ENCODE results near the gene GFRA1. TPM values are rescaled to one million over a fixed set of nuclear protein-coding genes. Genes with fewer than 3 reads are reported as not detected.

Gene GFRA1
- total and polyA plus RNA-seq, 2 donors (not counting 1 experiment from before 2014, with no cell fraction given): not detected

DNA sequence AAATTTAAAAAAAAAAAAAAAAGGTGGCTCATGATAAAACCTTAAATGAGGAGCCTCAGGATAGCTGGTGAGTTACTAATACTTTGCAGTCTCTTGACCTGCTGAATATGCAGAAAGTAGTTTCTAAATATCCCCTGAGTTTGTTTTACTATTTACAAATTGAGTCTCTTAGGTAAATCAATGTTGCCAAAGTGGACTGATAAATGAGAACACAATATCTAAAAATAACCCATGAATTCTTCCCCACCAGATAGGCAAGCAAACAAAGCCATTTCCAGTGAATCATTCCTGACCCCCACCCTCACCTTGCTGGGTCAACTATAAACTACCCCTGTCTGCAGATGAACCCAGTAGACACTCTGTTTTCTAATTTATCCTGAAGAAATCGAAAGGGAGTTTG is 78.9 kb downstream of the GFRA1 start:
- TF ChIP-seq EZH2 (IDR thresholded peaks at IDR 0.05; ENCODE audit: borderline replicate concordance, insufficient read depth, low read depth, low read length, poor library complexity, severe bottlenecking): no peak
- TF ChIP-seq, protein P1, sequence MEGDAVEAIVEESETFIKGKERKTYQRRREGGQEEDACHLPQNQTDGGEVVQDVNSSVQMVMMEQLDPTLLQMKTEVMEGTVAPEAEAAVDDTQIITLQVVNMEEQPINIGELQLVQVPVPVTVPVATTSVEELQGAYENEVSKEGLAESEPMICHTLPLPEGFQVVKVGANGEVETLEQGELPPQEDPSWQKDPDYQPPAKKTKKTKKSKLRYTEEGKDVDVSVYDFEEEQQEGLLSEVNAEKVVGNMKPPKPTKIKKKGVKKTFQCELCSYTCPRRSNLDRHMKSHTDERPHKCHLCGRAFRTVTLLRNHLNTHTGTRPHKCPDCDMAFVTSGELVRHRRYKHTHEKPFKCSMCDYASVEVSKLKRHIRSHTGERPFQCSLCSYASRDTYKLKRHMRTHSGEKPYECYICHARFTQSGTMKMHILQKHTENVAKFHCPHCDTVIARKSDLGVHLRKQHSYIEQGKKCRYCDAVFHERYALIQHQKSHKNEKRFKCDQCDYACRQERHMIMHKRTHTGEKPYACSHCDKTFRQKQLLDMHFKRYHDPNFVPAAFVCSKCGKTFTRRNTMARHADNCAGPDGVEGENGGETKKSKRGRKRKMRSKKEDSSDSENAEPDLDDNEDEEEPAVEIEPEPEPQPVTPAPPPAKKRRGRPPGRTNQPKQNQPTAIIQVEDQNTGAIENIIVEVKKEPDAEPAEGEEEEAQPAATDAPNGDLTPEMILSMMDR (IDR thresholded peaks at IDR 0.05): no peak
- Mint-ChIP-seq H3K27me3 (no peaks in the 10 kb centered on the region), H3K4me1 (no peaks in the 10 kb centered on the region), H3K27ac (no peak overlapping the region), H3K4me3 (no peak overlapping the region), H3K9me3 (ENCODE audit: insufficient read depth) (no peaks in the 10 kb centered on the region)
- Histone ChIP-seq H3K79me2 (ENCODE audit: control insufficient read depth, insufficient read depth, low read length) (no peaks in the 10 kb centered on the region), H2AFZ (ENCODE audit: insufficient read depth, low read depth, low read length, poor library complexity, severe bottlenecking) (no peak overlapping the region), H3K9me3 (ENCODE audit: control extremely low read depth in 1 of 3, control insufficient read depth in 2 of 3, insufficient read depth in 1 of 3, low read length in 2 of 3) (peaks cover 0 to 7% (median 4%) of the 10 kb centered on the region in 3 donors), H3K27ac (ENCODE audit: low read length in 2 of 2) (no peak overlapping the region), H4K20me1 (ENCODE audit: control insufficient read depth, insufficient read depth, low read length, poor library complexity, severe bottlenecking) (no peaks in the 10 kb centered on the region), H3K4me3 (ENCODE audit: control extremely low read depth in 1 of 5, extremely low read depth in 1 of 5, insufficient read depth in 1 of 5, low read depth in 2 of 5, low read length in 4 of 5) (no peak overlapping the region), H3K9ac (ENCODE audit: low read length) (no peak overlapping the region), H3K4me1 (ENCODE audit: control insufficient read depth in 2 of 2, insufficient read depth in 2 of 2, low read length in 2 of 2) (no peaks in the 10 kb centered on the region), H3K4me2 (replicated peaks; ENCODE audit: low read depth, low read length, poor library complexity, severe bottlenecking) (no peak overlapping the region), H3K36me3 (replicated peaks in 1 of 2; ENCODE audit: control extremely low read depth in 1 of 2, control insufficient read depth in 1 of 2, extremely low read depth in 1 of 2, insufficient read depth in 2 of 2, low read length in 1 of 2) (no peaks in the 10 kb centered on the region), H3K27me3 (replicated peaks in 1 of 4; ENCODE audit: control extremely low read depth in 1 of 4, control insufficient read depth in 3 of 4, insufficient read depth in 4 of 4, low read length in 3 of 4) (no peaks in the 10 kb centered on the region)
- POLR2A ChIA-PET: no interaction called here
- DNase-seq (no peak), ATAC-seq (ENCODE audit: low read depth) (no peak)
- CTCF ChIA-PET: no interaction called here
- no CpG with 5 or more reads among the region's 1 CpG for WGBS (ENCODE audit: insufficient coverage)
- intact Hi-C loops (cut with micrococcal nuclease): no loop called here

DNA sequence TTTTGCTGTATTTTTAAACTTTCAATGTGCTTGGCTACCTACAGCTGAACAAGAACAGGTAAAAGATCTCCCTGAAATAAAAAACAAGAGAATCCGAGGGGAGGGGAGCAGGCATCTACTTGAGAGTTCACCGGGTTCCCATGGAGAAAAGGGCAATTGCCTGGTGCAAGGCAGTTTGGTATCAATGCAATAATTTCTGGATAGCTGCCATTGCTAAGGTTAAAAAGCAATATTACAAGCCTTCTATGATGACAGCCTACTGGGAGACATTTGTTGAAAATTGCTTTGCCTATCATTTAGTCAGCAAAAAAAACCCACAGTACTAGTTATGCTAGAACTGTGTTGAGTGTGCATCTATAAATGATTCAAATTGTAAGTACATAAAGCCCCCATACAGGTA is 82.1 kb downstream of the GFRA1 start:
- ChIA-PET CTCF (no interaction called here), POLR2A (no interaction called here)
- H3K27me3 ChIP-seq (replicated peaks in 1 of 4; ENCODE audit: control extremely low read depth in 1 of 4, control insufficient read depth in 3 of 4, insufficient read depth in 4 of 4, low read length in 3 of 4): no peaks in the 10 kb centered on the region
- WGBS (ENCODE audit: insufficient coverage): no CpG with 5 or more reads among the region's 2 CpGs
- no peak overlapping the region for H2AFZ ChIP-seq (ENCODE audit: insufficient read depth, low read depth, low read length, poor library complexity, severe bottlenecking)
- H3K36me3 ChIP-seq (replicated peaks in 1 of 2; ENCODE audit: control extremely low read depth in 1 of 2, control insufficient read depth in 1 of 2, extremely low read depth in 1 of 2, insufficient read depth in 2 of 2, low read length in 1 of 2): no peaks in the 10 kb centered on the region
- no peak for DNase-seq
- no peaks in the 10 kb centered on the region for H3K4me1 ChIP-seq (ENCODE audit: control insufficient read depth in 2 of 2, insufficient read depth in 2 of 2, low read length in 2 of 2)
- no peak overlapping the region for H3K27ac Mint-ChIP-seq
- H3K4me1 Mint-ChIP-seq: no peaks in the 10 kb centered on the region
- H3K27me3 Mint-ChIP-seq: no peaks in the 10 kb centered on the region
- peaks cover 0 to 7% (median 3%) of the 10 kb centered on the region in 3 donors for H3K9me3 ChIP-seq (ENCODE audit: control extremely low read depth in 1 of 3, control insufficient read depth in 2 of 3, insufficient read depth in 1 of 3, low read length in 2 of 3)
- H3K4me3 ChIP-seq (ENCODE audit: control extremely low read depth in 1 of 5, extremely low read depth in 1 of 5, insufficient read depth in 1 of 5, low read depth in 2 of 5, low read length in 4 of 5): no peak overlapping the region
- no peaks in the 10 kb centered on the region for H3K79me2 ChIP-seq (ENCODE audit: control insufficient read depth, insufficient read depth, low read length)
- no peak overlapping the region for H3K4me3 Mint-ChIP-seq
- intact Hi-C loops (cut with micrococcal nuclease): no loop called here
- no peak for TF ChIP-seq EZH2 (IDR thresholded peaks at IDR 0.05; ENCODE audit: borderline replicate concordance, insufficient read depth, low read depth, low read length, poor library complexity, severe bottlenecking)
- TF ChIP-seq, protein P1 (IDR thresholded peaks at IDR 0.05): no peak
- no peaks in the 10 kb centered on the region for H4K20me1 ChIP-seq (ENCODE audit: control insufficient read depth, insufficient read depth, low read length, poor library complexity, severe bottlenecking)
- no peak for ATAC-seq (ENCODE audit: low read depth)
- H3K4me2 ChIP-seq (replicated peaks; ENCODE audit: low read depth, low read length, poor library complexity, severe bottlenecking): no peak overlapping the region
- no peaks in the 10 kb centered on the region for H3K9me3 Mint-ChIP-seq (ENCODE audit: insufficient read depth)
- no peak overlapping the region for H3K27ac ChIP-seq (ENCODE audit: low read length in 2 of 2)
- no peak overlapping the region for H3K9ac ChIP-seq (ENCODE audit: low read length)

All from B cell (primary cell).